ENCODE data around the gene CERK.

CERK gene

DNA sequence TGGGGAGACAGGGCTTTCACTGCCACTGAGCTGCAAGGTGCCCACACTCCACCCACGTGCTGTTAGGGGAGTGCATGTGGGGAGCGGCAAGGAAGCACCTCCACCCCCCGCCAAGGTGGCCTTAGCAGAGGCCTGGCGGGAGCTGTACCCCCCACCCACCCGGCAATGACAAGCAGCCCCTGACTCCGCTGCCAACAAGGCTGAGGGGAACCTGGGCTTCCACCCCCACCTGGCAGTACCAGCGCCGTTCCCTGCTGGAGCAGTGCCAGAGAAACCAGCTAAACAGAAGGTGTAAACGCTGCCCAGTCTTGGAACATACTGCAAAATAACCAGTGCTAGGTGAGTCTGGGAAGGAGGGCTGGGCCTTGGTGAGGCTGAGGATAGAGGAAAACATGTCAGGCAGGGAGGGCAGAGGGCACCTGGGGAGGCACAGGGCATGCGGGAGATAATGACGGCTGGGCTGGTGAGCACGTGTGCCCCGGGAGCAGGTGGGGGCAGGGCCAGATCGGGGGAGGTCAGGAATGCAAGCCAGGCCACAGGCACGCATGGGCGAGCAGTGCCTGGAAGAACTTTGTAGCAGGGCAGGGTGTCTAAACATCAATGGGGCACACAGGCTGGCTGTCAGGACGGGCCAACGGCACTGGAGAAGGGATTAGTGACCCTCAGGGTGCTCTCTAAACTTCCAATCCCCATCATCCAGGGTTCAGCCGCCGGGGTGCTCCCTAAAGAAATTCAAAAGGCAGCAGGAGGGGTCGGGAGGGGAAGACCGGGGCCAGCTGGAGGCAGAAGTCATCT lies 6.6 kb downstream of the CERK start:
- DNase-seq (ENCODE audit: low spot score): peak; percentile 78

DNA sequence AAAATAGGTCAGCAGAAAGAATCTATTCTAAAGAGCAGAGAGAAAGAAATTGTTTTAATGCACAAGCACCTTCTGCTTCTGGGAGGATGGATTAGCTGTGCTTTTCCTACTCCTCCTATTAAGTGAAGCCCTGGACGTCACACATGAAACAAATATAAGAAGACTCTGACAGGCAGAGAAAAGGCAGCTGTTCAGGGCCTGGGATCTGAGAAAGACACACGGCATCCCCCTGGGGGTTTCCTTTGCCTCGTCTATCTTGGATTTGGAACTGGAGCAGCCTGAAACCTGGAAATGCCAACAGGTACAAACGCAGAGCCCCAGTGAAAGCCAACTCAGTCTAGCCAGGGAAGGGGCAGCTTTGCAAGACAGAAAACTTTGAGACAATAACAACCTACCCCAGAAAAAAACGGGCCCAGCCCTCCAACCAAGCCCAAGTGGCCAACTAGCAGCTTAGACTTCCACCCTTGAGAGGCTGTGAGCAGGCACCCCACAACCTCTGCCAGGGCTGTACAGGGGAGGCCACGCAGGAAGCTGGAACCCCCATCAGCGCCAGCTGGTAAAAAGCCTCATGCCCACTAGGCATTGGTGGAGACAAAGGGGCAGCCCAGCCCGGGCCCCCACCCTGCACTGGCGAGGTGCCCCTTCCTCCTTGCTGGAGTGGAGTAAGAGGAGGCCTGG lies 7.3 kb downstream of the CERK start:
- no peak for DNase-seq (ENCODE audit: low spot score)

DNA sequence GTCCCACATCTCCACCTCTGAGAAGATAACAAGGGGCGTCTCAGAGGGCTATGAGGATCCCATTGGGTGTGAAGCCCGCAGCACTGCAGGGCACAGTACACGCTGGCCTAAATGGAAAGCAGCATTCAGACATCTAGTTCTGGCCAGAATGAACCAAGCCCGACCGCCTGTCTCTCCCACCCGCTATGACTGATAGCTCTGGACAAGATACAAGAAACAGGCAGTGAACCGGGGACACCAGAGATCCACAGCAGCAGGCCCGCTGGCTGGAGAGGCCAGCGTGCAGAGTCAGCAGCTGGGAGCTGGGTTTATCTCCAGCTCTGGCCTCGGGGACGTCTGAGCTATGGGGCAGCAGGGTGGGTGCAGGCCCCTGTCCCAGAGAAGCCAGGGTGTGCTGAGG lies 9.6 kb downstream of the CERK start:
- no peak for DNase-seq (ENCODE audit: low spot score)

DNA sequence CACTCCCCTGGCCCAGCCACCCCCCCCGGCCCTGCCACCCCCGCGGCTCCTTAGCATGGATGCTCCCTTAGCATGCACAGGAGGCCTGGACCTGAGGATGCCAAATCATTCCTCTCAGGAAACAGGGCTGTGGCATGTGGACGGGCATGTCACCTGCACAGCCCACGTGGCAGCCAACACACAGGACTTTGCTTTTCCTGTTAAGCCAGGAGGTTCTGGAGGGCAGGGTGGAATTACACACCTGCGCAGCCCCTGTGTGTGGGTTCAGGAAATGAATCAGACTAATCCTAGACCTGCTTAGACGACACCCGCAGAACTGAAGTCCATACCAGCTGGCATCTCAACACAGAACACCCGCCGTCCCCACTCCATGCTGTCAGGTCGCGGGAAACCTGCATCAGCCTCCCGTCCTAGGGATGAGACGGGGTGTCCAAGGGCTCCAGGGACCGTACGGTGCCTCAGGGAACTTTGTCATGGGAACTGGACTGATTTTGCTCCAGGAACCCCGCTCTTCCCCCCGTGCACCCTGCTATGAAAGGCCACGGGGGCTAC lies 10.2 kb downstream of the CERK start:
- DNase-seq (ENCODE audit: low spot score): no peak

DNA sequence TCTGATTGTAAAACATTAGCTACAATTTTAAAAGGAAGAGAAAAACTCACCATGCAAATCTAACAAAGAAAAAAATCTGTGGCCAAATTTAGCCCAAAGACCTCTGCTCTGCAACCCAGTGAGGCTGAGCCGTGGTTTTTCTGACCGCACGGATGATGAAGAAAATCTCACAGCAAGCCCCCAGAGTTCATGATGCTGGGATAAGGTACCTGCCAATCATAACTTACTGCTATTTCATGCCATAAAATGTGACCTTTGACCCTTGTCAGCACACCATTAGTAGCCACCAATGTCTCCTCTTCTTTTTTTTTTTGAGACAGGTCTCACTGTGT lies 11.1 kb downstream of the CERK start:
- DNase-seq (ENCODE audit: low spot score): no peak

DNA sequence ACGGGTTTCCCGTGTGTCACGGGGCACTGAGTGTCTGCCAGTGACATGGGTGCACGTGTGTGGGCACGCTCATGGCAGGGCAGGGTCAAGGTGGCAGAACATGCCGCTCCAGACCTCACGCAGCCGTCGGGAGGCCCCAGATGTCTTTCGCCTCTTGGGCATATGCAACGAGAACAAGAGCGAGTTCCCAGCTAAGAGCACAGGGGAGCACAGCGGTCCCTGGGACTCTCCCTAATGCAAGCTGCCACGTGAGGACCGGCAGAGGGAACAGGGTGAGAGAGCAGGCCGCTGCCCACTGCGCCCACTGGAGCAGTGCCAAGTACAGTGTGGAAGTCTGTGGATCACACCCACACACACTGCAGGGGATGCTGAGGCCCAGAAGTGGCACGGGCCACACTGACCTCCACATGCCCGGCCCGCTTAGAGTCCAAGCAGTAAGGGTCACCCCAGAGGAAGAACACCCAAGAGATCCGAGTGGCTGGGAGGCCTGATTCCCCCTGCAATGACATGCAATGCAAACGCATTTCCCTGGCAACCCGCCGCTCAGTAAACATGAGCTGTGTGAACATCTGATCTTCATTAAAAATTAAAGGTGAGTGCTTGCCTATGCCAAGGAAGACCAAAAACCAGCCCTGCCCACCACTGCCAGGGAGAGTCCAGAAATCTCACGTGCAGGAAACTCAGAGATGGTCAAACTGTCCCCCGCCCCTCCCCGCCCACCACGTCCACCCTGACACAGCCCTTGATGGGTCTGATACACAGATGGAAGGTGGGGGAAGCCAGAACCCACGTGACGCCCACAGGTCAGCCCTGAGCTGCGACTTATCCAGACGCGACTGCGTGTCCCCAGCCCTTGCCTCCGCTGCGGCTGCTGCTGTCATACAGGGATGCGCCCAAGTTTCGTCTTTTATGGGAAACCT lies 11.7 kb downstream of the CERK start:
- no peak for DNase-seq (ENCODE audit: low spot score)

DNA sequence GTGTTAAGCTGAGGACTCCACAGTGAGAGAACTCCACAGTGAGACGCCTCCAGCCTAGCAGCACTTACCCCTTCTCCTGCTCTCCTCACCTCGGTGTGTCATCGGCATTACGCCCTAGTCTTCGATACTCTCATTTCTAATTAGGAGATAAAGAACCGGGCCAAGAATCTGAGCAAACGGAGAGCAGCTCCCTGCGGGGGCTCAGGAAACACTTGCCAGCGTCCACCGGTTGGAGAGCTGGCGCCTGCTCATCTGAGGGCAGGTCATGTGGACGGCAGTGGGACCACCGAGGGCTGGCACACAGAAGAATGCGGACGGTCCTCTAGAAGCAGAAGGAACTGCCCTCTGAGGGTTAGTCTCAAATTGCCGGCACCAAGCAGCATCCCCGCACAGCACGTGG lies 13.0 kb downstream of the CERK start:
- DNase-seq (ENCODE audit: low spot score): no peak

DNA sequence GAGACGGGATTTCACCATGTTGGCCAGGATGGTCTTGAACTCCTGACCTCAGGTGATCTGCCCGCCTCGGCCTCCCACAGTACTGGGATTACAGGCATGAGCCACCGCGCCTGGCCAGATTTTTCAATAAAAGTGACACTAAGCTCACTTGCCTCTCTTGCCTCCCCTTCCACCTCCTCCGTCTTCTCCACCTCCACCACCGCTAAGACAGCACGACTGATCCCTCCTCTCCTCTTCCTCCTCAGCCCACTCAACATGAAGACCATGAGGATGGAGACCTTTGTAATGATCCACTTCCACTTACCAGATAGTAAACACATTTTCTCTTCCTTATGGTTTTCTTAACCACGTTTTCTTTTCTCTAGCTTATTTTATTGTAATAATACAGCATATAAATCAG lies 14.2 kb downstream of the CERK start:
- no peak for DNase-seq (ENCODE audit: low spot score)

DNA sequence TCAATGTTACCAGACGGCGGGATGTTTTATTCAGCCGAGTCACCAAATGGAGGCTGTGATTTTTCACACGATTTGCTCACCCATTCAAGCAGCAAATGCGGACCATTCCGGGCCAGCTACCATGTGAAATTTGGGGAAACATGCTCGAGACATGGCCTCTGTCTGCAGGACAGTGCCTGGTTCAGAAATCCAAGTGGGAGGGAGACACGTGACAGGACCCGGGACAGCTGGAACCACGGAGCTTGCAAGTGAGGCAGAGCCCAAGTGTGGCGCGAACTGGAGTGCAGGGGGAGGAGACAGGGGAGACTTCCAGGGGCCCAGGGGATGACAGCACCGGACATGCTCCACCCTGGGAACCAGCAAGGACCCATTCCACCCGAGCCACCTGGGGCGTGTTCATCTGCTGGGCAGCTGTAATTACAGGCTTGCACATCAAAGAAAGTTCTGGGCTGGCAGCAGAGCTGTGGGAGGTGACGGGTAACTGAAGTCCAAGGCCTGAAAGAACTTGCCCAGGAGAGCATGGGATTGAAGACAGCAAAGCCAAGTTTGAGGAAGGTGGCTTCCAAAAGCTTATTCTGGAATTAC lies 16.5 kb downstream of the CERK start:
- peak; percentile 27 for DNase-seq (ENCODE audit: low spot score)

DNA sequence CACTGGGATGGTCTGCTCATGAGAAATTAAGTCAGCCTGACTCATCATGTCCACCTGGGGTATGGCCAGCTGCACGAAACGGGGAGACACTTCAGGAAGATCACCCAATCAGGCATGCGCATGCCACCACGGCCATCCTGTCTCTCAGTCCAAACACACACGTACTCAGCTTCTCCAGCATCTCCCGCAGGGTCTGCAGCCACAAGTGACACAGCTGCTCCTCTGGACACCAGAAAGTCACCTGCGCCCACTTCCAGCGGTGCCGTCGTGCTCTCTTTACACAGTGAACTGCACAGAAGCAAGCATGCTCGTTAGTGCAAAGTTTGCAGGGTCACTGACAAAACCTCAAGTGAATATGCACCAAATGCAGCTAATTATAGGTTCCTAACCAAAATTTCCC lies 18.1 kb downstream of the CERK start:
- DNase-seq (ENCODE audit: low spot score): peak; percentile 3

DNA sequence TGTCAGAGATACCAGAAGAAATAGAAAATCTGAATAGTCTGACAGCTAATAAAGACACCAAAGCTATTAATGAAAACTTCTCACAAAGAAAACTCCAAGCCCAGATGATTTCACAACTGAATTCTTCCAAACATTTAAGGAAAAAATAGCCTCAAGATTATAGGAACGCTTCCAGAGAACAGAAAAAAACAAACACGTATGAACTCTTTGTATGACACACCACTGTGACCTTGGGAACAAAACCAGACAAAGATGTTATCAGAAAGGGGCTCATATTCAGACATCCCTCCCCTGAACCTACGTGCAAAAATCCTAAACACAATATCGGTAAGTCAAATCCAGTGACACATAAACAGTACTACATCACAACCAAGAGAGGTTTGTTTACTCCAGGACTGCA lies 23.5 kb downstream of the CERK start:
- DNase-seq (ENCODE audit: low spot score): no peak

DNA sequence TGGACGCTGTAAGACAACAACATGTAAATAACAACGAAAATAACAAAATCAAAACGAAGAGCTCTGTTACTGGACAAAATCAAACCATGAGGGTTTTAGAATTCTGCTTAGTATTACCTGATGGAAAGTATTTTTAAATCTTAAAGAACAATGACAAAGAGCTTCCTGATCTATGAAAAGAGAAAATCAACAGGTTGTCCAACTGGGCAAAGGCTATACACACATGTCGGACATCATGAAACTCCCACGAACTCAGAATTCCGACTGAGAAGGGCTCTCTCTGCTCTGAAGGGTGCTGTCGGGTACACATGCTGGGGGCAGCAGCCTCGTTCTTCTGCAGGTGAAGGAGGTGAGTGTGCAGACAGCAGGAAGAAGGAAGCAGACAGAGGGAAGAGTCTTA lies 25.8 kb downstream of the CERK start:
- DNase-seq (ENCODE audit: low spot score): no peak

DNA sequence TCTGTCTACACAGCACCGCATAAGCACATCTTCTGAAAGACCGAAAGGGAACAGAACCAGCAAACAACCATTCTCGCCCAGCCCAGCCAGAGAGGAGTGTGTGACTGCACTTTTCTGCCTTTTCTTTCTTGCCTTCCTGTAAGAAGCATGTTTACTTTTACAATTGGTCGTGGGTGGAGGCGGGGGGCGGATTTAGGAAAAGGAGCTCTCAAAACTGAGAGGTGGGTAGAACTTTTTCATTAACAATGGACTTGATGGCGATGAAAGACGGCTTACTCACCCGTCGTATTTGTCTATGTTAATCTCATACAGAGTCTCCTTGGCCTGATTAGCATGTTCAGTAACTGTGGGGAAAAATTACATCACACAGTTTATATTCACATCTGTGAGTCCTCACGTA lies 27.2 kb downstream of the CERK start:
- no peak for DNase-seq (ENCODE audit: low spot score)

DNA sequence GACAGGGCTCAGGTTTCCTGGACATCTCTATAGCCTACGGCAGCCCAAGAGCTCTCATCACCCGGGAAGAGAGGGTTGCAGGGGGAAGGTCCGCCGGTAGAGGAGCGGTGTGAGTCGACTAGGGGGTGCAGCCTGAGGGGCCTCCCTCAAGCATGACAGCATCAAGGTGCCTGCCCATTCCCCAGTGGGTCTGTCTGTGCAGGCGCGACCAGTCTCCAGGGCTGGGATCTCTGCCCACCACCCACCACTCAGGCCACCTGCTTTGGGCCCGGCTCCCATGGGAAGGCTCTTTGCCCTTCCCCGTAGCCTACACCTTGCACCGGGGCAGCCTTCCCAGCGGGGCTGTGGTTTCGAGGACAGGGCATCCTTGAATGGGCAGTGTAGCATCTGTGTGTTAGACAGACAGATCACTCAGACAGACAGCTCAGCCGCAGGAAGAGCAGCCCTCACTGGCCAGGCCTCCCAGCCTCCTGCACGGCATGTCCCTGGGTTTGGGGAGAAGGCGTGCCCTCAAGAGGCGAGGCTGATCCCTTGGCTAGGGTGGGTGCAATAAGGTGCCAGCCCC lies 29.2 kb downstream of the CERK start:
- DNase-seq (ENCODE audit: low spot score): no peak

DNA sequence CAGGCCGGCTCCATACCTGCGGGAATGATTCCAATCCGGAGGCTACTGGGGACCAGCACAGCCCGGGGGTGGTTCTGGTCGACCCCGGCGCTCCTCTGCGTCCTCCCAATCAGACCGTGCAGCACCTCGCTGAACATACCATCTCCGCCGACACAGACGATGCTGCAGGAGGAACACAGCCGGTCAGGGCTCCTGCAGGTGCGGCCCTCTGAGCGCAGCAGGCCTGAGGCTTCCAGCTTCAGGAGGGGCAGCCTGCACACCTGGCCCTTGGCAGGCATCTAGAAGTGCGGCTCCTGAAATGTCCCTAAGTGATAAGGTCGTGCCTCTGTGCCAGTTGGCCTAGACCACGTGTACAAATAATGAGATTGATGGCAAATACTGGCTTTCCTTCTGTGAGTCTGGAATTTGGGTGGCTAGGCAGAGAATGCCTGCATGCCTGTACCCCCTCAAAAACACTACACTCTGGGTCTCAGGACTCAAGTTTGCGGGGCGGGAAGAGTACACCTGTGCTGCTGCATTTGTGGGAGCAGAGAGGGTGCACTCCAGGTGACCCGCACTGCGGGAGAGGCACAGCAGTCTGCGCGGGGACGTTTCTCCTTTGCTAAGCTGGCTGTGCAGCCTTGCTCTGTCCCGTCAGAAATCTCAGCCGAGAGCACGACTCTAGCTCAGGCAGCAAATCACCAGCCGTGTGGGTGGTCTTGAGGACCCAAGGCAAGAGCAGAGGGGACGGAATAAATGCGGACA lies 30.1 kb downstream of the CERK start:
- DNase-seq (ENCODE audit: low spot score): no peak

DNA sequence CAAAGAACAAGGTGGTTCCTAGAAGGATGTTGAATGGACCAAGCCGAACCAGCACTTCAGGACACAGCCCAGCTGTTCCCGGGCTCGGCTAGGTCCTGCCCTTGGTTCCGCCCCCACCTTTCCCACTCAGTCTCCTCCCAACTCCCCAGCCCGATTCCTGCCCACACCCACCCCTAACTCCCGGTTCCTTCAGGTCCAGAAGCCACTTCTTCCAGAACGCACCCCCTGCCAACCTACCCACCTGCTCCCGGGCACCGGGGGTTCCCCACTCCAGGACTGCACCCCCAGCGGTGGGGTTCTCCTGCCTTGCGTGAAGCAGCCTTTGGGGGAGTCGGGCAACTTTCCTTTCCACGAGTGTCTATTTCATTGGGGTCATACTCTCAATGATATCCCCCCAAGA lies 30.7 kb downstream of the CERK start:
- DNase-seq (ENCODE audit: low spot score): no peak

DNA sequence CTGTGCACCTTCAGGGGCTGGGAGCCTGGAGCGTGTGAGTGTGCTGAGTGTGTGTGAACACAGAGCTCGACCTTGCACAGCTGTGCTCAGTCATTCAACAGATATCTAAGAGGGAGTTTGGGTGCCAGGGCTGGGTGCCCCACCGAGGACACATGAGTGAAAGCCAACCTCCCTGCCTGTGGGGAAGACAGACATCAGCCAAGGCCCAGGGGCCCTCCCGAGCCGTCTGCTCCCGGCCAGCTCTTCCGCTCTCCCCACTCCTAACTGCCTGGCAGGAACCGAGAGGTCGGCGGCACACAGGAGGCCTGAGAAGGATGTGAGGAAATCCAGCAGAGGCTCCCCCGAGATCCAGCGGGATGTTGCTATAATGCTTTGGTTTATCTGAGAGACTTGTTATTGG lies 32.0 kb downstream of the CERK start:
- DNase-seq (ENCODE audit: low spot score): no peak

DNA sequence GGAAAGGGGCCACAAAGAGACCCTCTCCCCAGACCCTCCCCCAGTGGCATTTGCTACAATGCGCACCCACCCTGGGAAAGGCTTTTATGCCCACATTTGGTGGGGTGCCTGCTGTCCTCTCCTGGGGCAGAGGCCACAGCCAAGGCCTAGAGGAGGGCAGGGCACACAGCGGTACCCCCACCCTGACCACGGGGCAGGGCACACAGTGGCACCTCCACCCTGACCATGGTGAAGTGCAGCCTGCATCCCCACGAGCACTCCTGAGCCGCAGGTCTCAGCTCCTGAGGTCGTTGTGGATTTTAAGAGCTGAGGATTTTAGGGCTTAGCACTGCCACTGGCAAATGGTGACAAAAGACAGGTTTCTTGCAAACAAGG lies 34.1 kb downstream of the CERK start:
- DNase-seq (ENCODE audit: low spot score): no peak

DNA sequence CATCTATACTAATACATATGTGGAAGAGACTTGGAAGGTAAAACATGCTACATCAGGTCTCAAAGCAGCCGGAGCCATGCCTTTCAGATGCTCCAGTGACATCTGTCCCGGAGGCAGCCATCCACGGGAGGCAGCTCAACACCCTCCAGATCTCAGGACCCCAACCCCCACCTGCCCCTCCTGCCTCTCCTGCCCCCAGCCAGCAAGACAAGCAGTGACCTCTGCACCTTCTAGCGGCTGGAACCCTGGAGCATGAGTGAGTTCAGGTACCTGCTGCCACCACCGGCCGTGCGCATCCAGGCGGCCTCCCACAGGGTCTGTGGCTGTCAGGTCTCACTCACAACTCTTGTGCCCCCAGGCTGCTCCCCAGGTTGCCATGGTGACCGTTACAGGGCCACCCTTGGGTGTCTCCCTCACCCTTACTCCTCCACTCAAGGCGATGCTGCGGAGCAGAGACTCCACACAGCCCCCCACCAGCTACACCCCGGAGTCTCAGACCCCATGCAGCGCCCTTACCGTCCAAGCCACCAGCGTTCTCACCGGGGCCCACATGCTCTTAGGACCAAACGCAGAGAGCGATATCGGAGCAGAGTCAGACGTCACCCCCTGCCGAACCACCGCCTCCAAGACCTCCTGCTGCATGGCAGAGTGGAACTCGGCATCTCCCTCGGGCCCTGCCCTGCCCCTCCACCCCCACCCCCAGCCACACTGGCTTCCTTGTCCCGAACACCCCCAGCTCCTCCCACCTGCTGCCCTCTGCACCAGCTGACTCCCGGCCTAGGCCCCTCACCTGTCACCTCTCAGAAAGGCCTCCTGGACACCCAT lies 34.7 kb downstream of the CERK start:
- DNase-seq (ENCODE audit: low spot score): no peak

DNA sequence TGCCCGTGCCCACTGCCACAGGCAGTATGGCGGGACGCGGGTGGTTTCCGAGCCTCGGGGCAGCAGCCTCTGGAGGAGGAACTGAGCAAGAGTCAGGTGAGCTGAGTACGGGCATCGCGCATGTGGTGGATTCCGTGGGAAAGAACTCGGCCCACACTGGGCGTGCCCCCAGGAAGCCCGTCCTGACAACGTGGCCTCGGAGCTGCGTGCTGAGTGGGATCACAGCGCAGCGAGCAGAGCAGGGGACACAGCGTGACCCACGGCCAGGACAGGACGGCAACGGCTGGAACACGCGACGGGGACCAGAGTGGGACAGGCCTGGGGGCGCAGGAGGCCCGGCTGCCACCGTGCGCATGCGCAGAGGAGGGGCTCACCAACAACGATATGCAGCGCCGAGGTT lies 36.8 kb downstream of the CERK start:
- no peak for DNase-seq (ENCODE audit: low spot score)

Measured in iPS-NIHi11 (cell line).